K562 (cell line): ENCODE measurements around the gene PPP1R14B. TPM values are rescaled to one million over a fixed set of nuclear protein-coding genes. Genes with fewer than 3 reads are reported as not detected.

ENCODE experiments used
- ATAC-seq: fragments of 200-7000 bp; cut with Tn5 transposase; 3 replicates; pipeline ENCODE4 v1.9.1; 2020; ENCODE audit warnings: moderate library complexity
- BruUV-seq: library from RNA; stranded (reverse); fragments of 400-500 nt; replicated peaks from 2 replicates; lab custom pipeline; 2021; lab: Mats Ljungman, UMichigan
- CTCF ChIA-PET: fragments of 300-600 bp; formaldehyde crosslinking; extraction: SDS; loops from one replicate; lab custom pipeline; 2021; ENCODE audit warnings: low intra/inter-chr PET ratio; lab: Yijun Ruan, JAX
- POLR2A ChIA-PET: fragments of 300-600, 350-650 bp; sonication (Branson Sonifier 250); formaldehyde crosslinking; extraction: SDS; loops from one replicate; lab custom pipeline; 2021; ENCODE audit warnings: antibody characterized with exemption, inconsistent platforms; lab: Yijun Ruan, JAX
- DNase-seq, 4 experiments: peaks; one replicate each; pipeline versions ENCODE4 v3.0.0 to v3.0.0-alpha.2; 2011 to 2018; ENCODE audit warnings: low spot score in 3 of 4, mixed read lengths in 3 of 4; ENCODE audit errors: extremely low read depth in 1 of 4
- FAIRE-seq: peaks from 2 replicates; lab custom pipeline; 2011; peaks lifted over from hg19 to GRCh38; lab: Jason Lieb, UNC
- H2AFZ ChIP-seq: 2 replicates; pipeline ENCODE4 v1.6.0; 2011; ENCODE audit warnings: low read depth, low read length, control low read depth, inconsistent platforms
- H3K27ac ChIP-seq: fragments of 200-600 bp; 3 replicates; pipeline ENCODE4 v1.8.0; 2011; ENCODE audit warnings: low read depth, mild to moderate bottlenecking, control low read depth, inconsistent platforms, low read length, moderate library complexity, mixed read lengths; ENCODE audit errors: extremely low read depth
- H3K27me3 ChIP-seq, 2 experiments: fragments of 300-600 bp in 1 of 2; 2 replicates in 1 of 2; 3 replicates in 1 of 2; pipeline versions ENCODE4 v1.6.0 to v1.8.0; 2011; ENCODE audit warnings: inconsistent platforms in 2 of 2, low read length in 2 of 2, mild to moderate bottlenecking in 1 of 2, mixed read lengths in 1 of 2, moderate library complexity in 1 of 2; ENCODE audit not compliant: control insufficient read depth in 2 of 2, insufficient read depth in 2 of 2
- H3K36me3 ChIP-seq: fragments of 300-600 bp; 3 replicates; pipeline ENCODE4 v1.8.0; 2011; ENCODE audit warnings: mild to moderate bottlenecking, low read length, inconsistent platforms; ENCODE audit not compliant: control insufficient read depth, insufficient read depth
- H3K4me1 ChIP-seq, 2 experiments: fragments of 200-600 bp in 1 of 2; replicated peaks in 1 of 2; 2 replicates in 1 of 2; 3 replicates in 1 of 2; pipeline versions ENCODE4 v1.5.1 to v1.8.0; 2011; ENCODE audit warnings: inconsistent platforms in 2 of 2, low read length in 2 of 2, mild to moderate bottlenecking in 1 of 2, mixed read lengths in 1 of 2, moderate library complexity in 1 of 2; ENCODE audit not compliant: control insufficient read depth in 2 of 2, insufficient read depth in 2 of 2
- H3K4me2 ChIP-seq: 2 replicates; pipeline ENCODE4 v1.6.1; 2011; ENCODE audit warnings: low read length, control low read depth, inconsistent platforms, mixed read lengths; ENCODE audit not compliant: insufficient read depth
- H3K4me3 ChIP-seq: fragments of 200-600 bp; sonication (generic), shearing (Covaris generic); 2 replicates; pipeline ENCODE4 v1.5.1; 2016; ENCODE audit warnings: control low read depth, inconsistent platforms
- H3K79me2 ChIP-seq: fragments of 200-600 bp; 3 replicates; pipeline ENCODE4 v1.8.0; 2011; ENCODE audit warnings: low read length, inconsistent platforms; ENCODE audit not compliant: control insufficient read depth, insufficient read depth
- H3K9ac ChIP-seq, 2 experiments: 2 replicates each; pipeline versions ENCODE4 v1.6.0 to v1.6.1; 2011; ENCODE audit warnings: low read depth in 2 of 2, low read length in 2 of 2, control low read depth in 1 of 2, inconsistent platforms in 1 of 2, mild to moderate bottlenecking in 1 of 2, mixed read lengths in 1 of 2; ENCODE audit not compliant: insufficient read depth in 1 of 2
- H3K9me1 ChIP-seq: one replicate; pipeline ENCODE4 v1.6.0; 2011; ENCODE audit warnings: inconsistent platforms, mild to moderate bottlenecking, low read length, moderate library complexity; ENCODE audit not compliant: control insufficient read depth, insufficient read depth
- H3K9me3 ChIP-seq: replicated peaks from 2 replicates; pipeline ENCODE4 v1.5.1; 2011; ENCODE audit warnings: low read depth, low read length, inconsistent platforms; ENCODE audit not compliant: control insufficient read depth, insufficient read depth
- H4K20me1 ChIP-seq: replicated peaks from 2 replicates; pipeline ENCODE4 v1.6.1; 2011; ENCODE audit warnings: low read length, inconsistent platforms, mixed read lengths; ENCODE audit not compliant: control insufficient read depth, insufficient read depth
- CREBBP ChIP-seq: IDR thresholded peaks from one replicate; pipeline ENCODE4 v1.6.1; 2012; ENCODE audit warnings: low read depth, mild to moderate bottlenecking, control low read depth, inconsistent platforms, low read length
- RBFOX2 ChIP-seq: fragments of 200-400 bp; formaldehyde crosslinking; IDR thresholded peaks from 2 replicates; pipeline ENCODE4 v1.6.1; 2017; ENCODE audit warnings: low read depth, mild to moderate bottlenecking, low read length, moderate library complexity
- SRSF7 ChIP-seq: fragments of 200-400 bp; formaldehyde crosslinking; optimal IDR thresholded peaks from 2 replicates; pipeline ENCODE3; 2017; ENCODE audit warnings: mild to moderate bottlenecking, low read depth, low read length
- ZNF586 ChIP-seq: fragments of 450-650 bp; formaldehyde crosslinking; conservative IDR thresholded peaks from 2 replicates; pipeline ENCODE4 v1.4.0; 2020; ENCODE audit warnings: mild to moderate bottlenecking, moderate library complexity
- WGBS: fragments of 100-300 bp; shearing (Covaris generic); methylation state at CpG from one replicate; pipeline ENCODE4 v1.1.6; 2016; ENCODE audit warnings: low coverage, mixed read lengths; ENCODE audit not compliant: insufficient coverage; ENCODE audit errors: missing lambda C conversion rate; 5-methylcytosine and 5-hydroxymethylcytosine counted together
- in situ Hi-C: fragments of 300-500 bp; cut with MboI; formaldehyde crosslinking; loops from 4 replicates; pipeline ENCODE4 v1.15.0; 2018; ENCODE audit warnings: inconsistent platforms, mixed read lengths
- intact Hi-C: fragments of 100-400 bp; cut with micrococcal nuclease; formaldehyde crosslinking; loops from 2 replicates; pipeline ENCODE4 v1.14.2; 2022
- polyA plus RNA-seq, 8 experiments: library from polyadenylated mRNA; depleted of rRNA in 4 of 8; stranded (reverse) in 5 of 8; unstranded in 3 of 8; fragments of >200 nt; fragmentation: Nextera tagmentation in 2 of 8; fragmentation: Illumina TruSeq in 1 of 8; extraction: Ambion mirVana in 2 of 8; extraction: Trizol in 1 of 8; gene quantifications; 2 replicates each; pipeline versions ENCODE4 v1.2.1 to v1.2.3, GENCODE V29; 2011 to 2014; ENCODE audit warnings: inconsistent platforms in 1 of 8, missing spikeins in 1 of 8
- total RNA-seq, 7 experiments: library from RNA; depleted of rRNA in 6 of 7; stranded (reverse); fragments of >200 nt in 6 of 7; fragmentation: Illumina TruSeq in 2 of 7; extraction: Trizol in 2 of 7; gene quantifications; 2 replicates each; pipeline versions ENCODE4 v1.2.1 to v1.2.3, GENCODE V29; 2011 to 2021; ENCODE audit warnings: low replicate concordance in 1 of 7
- TF ChIP-seq, protein P1 (sequence below): fragments of 450-650 bp; conservative IDR thresholded peaks from 2 replicates; pipeline ENCODE4 v1.6.1; 2016; ENCODE audit warnings: missing genetic modification characterization, low read depth, mild to moderate bottlenecking, control low read depth, missing compliant biosample characterization
- TF ChIP-seq, protein P2 (sequence below): sonication (generic); formaldehyde crosslinking; IDR thresholded peaks from 2 replicates; pipeline ENCODE4 v1.8.0; 2022; ENCODE audit warnings: mild to moderate bottlenecking, missing genetic modification reagents

The PPP1R14B gene
- total and polyA plus RNA-seq, 9 of the 15 experiments (the other 6 are each of a cell fraction or from before 2014, with no cell fraction given), result 7.7 to 566 (median 212) TPM

DNA sequence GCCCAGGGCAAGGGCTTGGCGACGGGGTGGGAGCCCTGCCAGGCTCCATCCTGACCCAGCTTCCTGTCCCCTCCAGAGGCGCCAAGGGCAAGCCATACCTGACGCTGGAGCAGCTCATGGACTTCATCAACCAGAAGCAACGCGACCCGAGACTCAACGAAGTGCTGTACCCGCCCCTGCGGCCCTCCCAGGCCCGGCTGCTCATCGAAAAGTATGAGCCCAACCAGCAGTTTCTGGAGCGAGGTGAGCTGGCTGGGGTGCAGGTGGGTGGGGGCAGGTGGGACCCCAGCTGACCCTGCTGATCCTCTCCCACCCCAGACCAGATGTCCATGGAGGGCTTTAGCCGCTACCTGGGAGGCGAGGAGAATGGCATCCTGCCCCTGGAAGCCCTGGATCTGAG is 9.6 kb upstream of the PPP1R14B start:
- H3K9me1 ChIP-seq, result no peaks in the 10 kb centered on the region
- no peak for ATAC-seq
- BruUV-seq, result no TSS peak
- no peak for FAIRE-seq
- WGBS, result 95% methylated on average over 13 of the region's 15 CpGs
- no peak for DNase-seq
- H3K4me2 ChIP-seq, result no peak overlapping the region
- H3K36me3 ChIP-seq, result peaks cover 75% of the 10 kb centered on the region
- no peaks in the 10 kb centered on the region for H3K27me3 ChIP-seq
- peaks cover 6 to 60% of the 10 kb centered on the region in 2 experiments; a peak in 4 of 5 replicates for H3K4me1 ChIP-seq
- peaks cover 27% of the 10 kb centered on the region for H3K79me2 ChIP-seq
- in situ Hi-C loops, result no loop called here
- no peak overlapping the region for H3K27ac ChIP-seq
- ChIA-PET POLR2A (interaction anchor here (0.9 to 4.4 kb wide), 2 partner anchors 8 to 13 kb away, joined by 4 to 43 read pairs; no protein-coding TSS in a partner anchor), CTCF (no interaction called here)
- peaks cover 11% of the 10 kb centered on the region for H4K20me1 ChIP-seq
- TF ChIP-seq RBFOX2, result peak; percentile 18; the same call in 1 of the 2 replicates
- no peak for TF ChIP-seq SRSF7
- TF ChIP-seq, protein P1, sequence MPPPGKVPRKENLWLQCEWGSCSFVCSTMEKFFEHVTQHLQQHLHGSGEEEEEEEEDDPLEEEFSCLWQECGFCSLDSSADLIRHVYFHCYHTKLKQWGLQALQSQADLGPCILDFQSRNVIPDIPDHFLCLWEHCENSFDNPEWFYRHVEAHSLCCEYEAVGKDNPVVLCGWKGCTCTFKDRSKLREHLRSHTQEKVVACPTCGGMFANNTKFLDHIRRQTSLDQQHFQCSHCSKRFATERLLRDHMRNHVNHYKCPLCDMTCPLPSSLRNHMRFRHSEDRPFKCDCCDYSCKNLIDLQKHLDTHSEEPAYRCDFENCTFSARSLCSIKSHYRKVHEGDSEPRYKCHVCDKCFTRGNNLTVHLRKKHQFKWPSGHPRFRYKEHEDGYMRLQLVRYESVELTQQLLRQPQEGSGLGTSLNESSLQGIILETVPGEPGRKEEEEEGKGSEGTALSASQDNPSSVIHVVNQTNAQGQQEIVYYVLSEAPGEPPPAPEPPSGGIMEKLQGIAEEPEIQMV (tag), result no peak
- TF ChIP-seq CREBBP, result no peak
- TF ChIP-seq, protein P2, sequence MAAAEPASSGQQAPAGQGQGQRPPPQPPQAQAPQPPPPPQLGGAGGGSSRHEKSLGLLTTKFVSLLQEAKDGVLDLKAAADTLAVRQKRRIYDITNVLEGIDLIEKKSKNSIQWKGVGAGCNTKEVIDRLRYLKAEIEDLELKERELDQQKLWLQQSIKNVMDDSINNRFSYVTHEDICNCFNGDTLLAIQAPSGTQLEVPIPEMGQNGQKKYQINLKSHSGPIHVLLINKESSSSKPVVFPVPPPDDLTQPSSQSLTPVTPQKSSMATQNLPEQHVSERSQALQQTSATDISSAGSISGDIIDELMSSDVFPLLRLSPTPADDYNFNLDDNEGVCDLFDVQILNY (CRISPR knock-in tag), result no peak
- no peak for TF ChIP-seq ZNF586
- H3K9me3 ChIP-seq, result no peaks in the 10 kb centered on the region
- no peak overlapping the region for H3K4me3 ChIP-seq
- peak overlapping the region in 1 of 2 experiments; percentile 76; a peak in 2 of 4 replicates for H3K9ac ChIP-seq
- intact Hi-C loops, result no loop called here
- H2AFZ ChIP-seq, result no peak overlapping the region
